Gastroesophageal sphincter (tissue), 4 donors: Measurements from ENCODE around the gene DLGAP5. TPM values are rescaled to one million over a fixed set of nuclear protein-coding genes. Genes with fewer than 3 reads are reported as not detected.

Experiments used
- ATAC-seq: fragments of 150-250 bp; one replicate; pipeline ENCODE4 v1.9.1; 2016; ENCODE audit warnings: mild to moderate bottlenecking, moderate library complexity
- H3K27ac ChIP-seq, 4 donors: fragments of 200-600 bp; sonication (generic) in 3 of 4; 1 replicate in 3 of 4; 2 replicates in 1 of 4; pipeline ENCODE4 v1.5.1; 2016 to 2019
- H3K27me3 ChIP-seq: fragments of 200-600 bp; sonication (generic); one replicate; pipeline ENCODE4 v1.5.1; 2019
- H3K36me3 ChIP-seq, 2 donors: fragments of 200-600 bp; sonication (generic); one replicate each; pipeline ENCODE4 v1.5.1; 2019; ENCODE audit warnings: control low read depth in 1 of 2
- H3K4me1 ChIP-seq, 3 donors: fragments of 200-600 bp; sonication (generic); 1 replicate in 2 of 3; 2 replicates in 1 of 3; pipeline ENCODE4 v1.5.1; 2016 to 2019; ENCODE audit warnings: control low read depth in 2 of 3
- H3K4me3 ChIP-seq, 2 donors: fragments of 200-600 bp; sonication (generic); one replicate each; pipeline ENCODE4 v1.5.1; 2019; ENCODE audit warnings: mild to moderate bottlenecking in 1 of 2, moderate library complexity in 1 of 2
- H3K9me3 ChIP-seq, 3 donors: fragments of 200-600 bp; sonication (generic); one replicate each; pipeline ENCODE4 v1.5.1; 2017 to 2019; ENCODE audit warnings: control low read depth in 2 of 3
- CTCF ChIP-seq, 4 experiments: fragments of 200-600 bp in 2 of 4; fragments of 450-650 bp in 2 of 4; sonication (generic) in 1 of 4; IDR thresholded peaks; one replicate each; pipeline ENCODE4 v1.5.1; 2017 to 2019; ENCODE audit warnings: antibody characterized with exemption in 4 of 4, mild to moderate bottlenecking in 2 of 4, moderate library complexity in 2 of 4
- EP300 ChIP-seq: sonication (generic); formaldehyde crosslinking; IDR thresholded peaks from one replicate; pipeline ENCODE4 v1.6.1; 2017; ENCODE audit warnings: antibody characterized with exemption, mild to moderate bottlenecking
- POLR2A ChIP-seq, 2 donors: fragments of 450-650 bp; IDR thresholded peaks; one replicate each; pipeline ENCODE4 v1.6.1; 2017; ENCODE audit warnings: antibody characterized with exemption in 2 of 2, mild to moderate bottlenecking in 2 of 2, moderate library complexity in 1 of 2
- POLR2AphosphoS5 ChIP-seq: sonication (generic); formaldehyde crosslinking; IDR thresholded peaks from one replicate; pipeline ENCODE4 v1.6.1; 2017; ENCODE audit warnings: antibody characterized with exemption
- whole genome bisulfite sequencing, 2 donors: methylation state at CpG; one replicate each; pipeline ENCODE4 v1.1.5; 2018; ENCODE audit warnings: low coverage in 1 of 2; 5-methylcytosine and 5-hydroxymethylcytosine counted together
- total RNA-seq, 4 donors: library from RNA; depleted of rRNA; stranded (reverse); fragments of >200 nt; gene quantifications; one replicate each; pipeline ENCODE4 v1.1.0, GENCODE V29; 2016

DLGAP5 gene
- total RNA-seq, 4 donors from 2014 or later: 0.23 to 1.2 TPM; not detected in 2

GRCh38 chr14:55128386-55129085 lies 62.8 kb downstream of the DLGAP5 start:
- no peak for ATAC-seq
- Histone ChIP-seq H3K36me3 (no peaks in the 10 kb centered on the region), H3K4me3 (peak overlapping the region; percentile 87 to 88), H3K27ac (peak overlapping the region; percentile 94 to 98 (median 97)), H3K27me3 (no peaks in the 10 kb centered on the region), H3K4me1 (peaks cover 0 to 71% (median 5%) of the 10 kb centered on the region in 3 donors), H3K9me3 (no peaks in the 10 kb centered on the region)
- WGBS, 2 donors: 67 to 96% methylated on average over 4 of the region's 20 CpGs
- TF ChIP-seq CTCF (IDR thresholded peaks at IDR 0.05) (no peak), EP300 (no peak), POLR2A (IDR thresholded peaks at IDR 0.05) (no peak), POLR2AphosphoS5 (peak; percentile 79)

GRCh38 chr14:55127460-55127951 lies 63.9 kb downstream of the DLGAP5 start:
- H3K27ac ChIP-seq: peak overlapping the region in 1 of 4 donors; percentile 98
- no peak overlapping the region for H3K4me3 ChIP-seq
- peaks cover 0 to 70% (median 5%) of the 10 kb centered on the region in 3 donors for H3K4me1 ChIP-seq
- H3K9me3 ChIP-seq: no peaks in the 10 kb centered on the region
- ATAC-seq: no peak
- 69 to 70% methylated on average over 2 of the region's 2 CpGs for WGBS, 2 donors
- TF ChIP-seq CTCF (IDR thresholded peaks at IDR 0.05) (no peak), POLR2AphosphoS5 (no peak), EP300 (no peak), POLR2A (IDR thresholded peaks at IDR 0.05) (no peak)
- H3K36me3 ChIP-seq: no peaks in the 10 kb centered on the region
- no peaks in the 10 kb centered on the region for H3K27me3 ChIP-seq

GRCh38 chr14:55126932-55127459 lies 64.4 kb downstream of the DLGAP5 start:
- Histone ChIP-seq H3K36me3 (no peaks in the 10 kb centered on the region), H3K4me3 (no peak overlapping the region), H3K27me3 (no peaks in the 10 kb centered on the region), H3K27ac (peak overlapping the region in 2 of 4 donors; percentile 41 to 98), H3K4me1 (peaks cover 0 to 70% (median 5%) of the 10 kb centered on the region in 3 donors), H3K9me3 (no peaks in the 10 kb centered on the region)
- ATAC-seq: no peak
- TF ChIP-seq POLR2AphosphoS5 (no peak), CTCF (IDR thresholded peaks at IDR 0.05) (no peak), EP300 (no peak), POLR2A (IDR thresholded peaks at IDR 0.05) (no peak)
- 69 to 98% methylated on average over 5 of the region's 5 CpGs for WGBS, 2 donors

- Histone ChIP-seq H3K9me3 (no peaks in the 10 kb centered on the region), H3K4me1 (peaks cover 0 to 62% (median 5%) of the 10 kb centered on the region in 3 donors), H3K27ac (peak overlapping the region in 3 of 4 donors; percentile 21 to 98 (median 41)), H3K4me3 (no peak overlapping the region), H3K27me3 (no peaks in the 10 kb centered on the region), H3K36me3 (no peaks in the 10 kb centered on the region)
- WGBS, 2 donors: 20 to 58% methylated on average over 3 of the region's 3 CpGs
- no peak for ATAC-seq
- TF ChIP-seq CTCF (IDR thresholded peaks at IDR 0.05) (no peak), POLR2AphosphoS5 (peak; percentile 80), POLR2A (IDR thresholded peaks at IDR 0.05) (no peak)
Measured at GRCh38 chr14:55126034-55126433, 65.4 kb downstream of the DLGAP5 start.
